MV-4-11 (cell line): ENCODE measurements around the gene PRDM16.
"Not testable (repeated sequence)": the region's sequence is repeated elsewhere in the genome, so short reads cannot be mapped to it uniquely, and the experiment has no call there.

Experiments
- DNase-seq: peaks from one replicate; lab custom pipeline; 2025; lab: John Stamatoyannopoulos, UW

The PRDM16 gene

DNA sequence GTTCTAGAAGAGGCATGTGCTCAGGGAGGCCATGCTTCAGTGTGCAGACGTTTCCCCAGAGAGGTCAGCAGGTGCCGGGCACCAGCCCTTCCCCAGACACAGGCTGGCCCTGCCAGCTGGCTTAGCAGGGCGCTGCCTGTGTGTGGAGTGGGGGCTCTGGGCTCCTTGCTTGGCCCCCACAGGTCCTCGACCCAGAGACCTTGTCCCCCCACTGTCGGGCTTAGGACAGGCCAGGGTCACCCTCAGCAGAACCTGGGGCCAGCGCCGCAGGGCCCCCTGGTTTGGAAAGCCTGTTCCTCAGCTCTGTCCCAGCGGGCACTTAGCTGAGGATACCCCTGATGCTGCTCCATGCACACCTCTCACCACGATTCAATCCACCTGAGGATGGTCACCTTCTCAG is 213.2 kb downstream of the PRDM16 start:
- DNase-seq = no peak

DNA sequence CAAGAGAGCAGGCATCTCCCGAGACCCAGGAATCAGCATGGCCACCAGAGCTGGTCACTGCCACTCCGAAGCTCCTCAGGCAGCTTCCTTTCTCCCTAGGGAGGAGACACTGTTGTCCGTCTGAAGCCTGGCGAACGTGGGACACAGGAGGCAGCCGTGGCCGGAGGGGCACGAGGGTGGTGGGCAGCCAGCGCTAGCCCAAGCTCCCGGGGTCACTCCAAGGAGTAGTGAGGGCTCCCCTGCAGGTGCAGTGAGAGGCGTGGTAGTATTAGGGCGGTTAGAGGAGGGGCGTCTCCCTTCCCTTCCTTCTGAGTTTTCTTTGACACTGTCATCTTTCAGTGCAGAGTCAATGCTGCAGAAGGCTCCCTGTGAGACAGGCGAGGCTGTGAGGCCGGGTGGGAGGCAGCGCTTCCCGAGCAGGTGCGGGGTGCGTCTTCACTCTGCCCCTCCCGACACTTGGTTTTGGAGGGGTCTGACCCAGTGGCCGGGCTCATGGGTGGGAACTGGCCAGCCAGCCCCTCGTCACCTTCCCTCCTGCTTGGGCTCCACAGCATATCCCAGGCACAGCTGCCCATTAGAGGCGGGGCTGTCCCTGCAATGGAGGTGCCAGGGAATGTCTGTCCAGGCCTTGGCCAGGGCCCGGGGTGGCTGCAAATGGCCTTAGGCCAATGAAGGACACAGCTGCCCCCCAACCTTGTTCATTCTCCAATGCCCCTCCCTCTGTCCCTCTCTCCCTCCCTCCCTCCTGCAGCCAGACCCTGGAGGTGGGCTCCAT is 213.8 kb downstream of the PRDM16 start:
- DNase-seq = no peak

DNA sequence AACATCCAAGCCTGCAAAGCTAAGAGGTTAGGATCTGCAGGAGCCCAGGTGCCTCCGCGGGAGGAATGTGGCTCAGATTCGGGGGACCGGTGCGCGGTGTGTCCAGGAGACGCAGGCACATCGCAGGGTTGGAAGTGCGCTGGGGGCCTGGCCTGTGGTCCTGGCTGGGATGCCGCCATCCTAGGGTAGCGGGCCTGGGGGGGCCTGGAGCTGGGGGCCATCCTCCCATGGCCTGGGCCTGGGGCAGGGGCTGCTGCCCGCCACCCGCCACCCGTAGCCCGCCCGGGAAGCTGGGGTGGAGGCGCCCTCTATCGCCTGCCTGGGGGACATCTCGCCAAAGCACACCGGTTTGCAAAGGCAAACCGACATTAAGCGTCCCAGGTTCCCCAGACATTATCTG is 214.8 kb downstream of the PRDM16 start:
- DNase-seq = no peak

DNA sequence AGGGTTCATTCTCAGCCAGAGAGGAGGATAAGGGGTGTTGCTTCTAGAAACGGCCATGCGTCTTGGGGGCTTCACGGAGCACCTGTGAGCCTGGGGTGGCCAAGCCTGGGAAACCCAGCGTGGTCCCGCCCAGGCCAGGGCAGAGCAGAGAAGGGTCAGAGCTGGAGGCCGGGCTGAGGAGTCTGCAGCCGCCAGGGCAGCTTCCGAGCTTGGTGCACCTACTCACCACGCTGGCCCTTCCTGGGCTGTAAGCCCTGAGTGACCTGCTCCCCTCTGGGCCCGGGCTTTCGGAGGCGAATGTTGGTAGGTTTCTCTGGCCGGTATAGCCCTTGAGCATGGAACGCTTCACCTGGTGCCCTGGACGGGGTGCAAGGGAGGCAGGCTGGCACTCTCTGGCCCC is 215.7 kb downstream of the PRDM16 start:
- DNase-seq = no peak

DNA sequence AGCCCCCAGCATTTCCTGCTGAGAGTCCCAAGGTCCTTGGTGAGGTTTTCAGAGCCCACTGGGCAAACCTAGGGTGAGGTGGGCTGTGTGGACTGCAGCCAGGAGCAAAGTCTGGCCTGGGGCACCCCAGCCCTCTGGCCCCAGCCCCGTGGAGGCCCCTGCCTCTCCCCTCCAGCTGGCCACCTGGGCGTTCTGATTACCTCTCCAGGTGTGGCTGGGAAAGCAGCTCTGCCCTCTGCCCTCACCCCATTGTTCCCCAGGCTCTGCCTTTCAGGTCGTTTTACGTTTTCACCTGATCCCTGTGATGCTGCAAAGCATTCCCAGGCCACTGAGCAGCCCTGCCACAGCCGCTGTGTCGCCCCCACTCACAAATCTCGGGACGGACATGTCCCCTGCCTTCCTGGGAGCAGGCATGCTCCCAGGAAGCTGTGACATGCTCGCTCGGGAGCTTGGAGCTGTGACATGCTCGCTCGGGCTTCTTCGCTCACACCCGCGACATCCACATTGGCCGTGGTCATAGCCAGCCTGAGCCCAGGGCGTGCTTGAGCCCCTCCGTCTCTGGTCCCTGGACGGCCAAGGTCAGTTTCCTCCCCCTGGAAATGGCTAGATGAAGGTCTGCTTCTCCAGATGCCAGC is 216.2 kb downstream of the PRDM16 start:
- DNase-seq = no peak

DNA sequence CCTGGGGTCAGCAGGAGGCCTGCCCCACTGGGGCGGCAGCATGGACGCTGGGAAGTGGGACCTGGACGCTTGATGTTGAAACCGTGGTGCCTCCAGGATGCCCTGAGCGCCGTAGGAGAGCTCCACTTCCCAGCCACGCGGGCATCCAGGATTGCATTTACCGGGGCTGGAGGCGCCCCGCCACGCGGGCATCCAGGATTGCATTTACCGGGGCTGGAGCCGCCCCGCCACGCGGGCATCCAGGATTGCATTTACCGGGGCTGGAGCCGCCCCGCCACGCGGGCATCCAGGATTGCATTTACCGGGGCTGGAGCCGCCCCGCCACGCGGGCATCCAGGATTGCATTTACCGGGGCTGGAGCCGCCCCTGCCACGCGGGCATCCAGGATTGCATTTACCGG is 218.1 kb downstream of the PRDM16 start:
- not testable (repeated sequence) for DNase-seq

DNA sequence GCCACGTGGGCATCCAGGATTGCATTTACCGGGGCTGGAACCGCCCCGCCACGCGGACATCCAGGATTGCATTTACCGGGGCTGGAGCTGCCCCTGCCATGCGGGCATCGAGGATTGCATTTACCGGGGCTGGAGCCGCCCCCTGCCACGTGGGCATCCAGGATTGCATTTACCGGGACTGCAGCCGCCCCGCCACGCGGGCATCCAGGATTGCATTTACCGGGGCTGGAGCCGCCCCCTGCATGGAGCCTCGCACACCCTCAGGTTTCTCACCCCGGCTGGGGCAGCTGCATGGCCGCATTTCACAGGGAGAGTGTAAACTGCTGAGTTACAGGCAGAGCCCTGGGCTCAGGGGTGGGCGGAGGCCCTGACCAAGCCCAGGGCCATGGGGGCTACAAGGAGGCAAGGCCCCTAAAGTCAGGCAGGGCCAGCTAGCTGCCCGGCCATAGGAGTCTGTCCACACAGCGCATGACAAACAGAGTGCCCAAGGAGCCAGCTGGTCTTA is 218.7 kb downstream of the PRDM16 start:
- no peak for DNase-seq

DNA sequence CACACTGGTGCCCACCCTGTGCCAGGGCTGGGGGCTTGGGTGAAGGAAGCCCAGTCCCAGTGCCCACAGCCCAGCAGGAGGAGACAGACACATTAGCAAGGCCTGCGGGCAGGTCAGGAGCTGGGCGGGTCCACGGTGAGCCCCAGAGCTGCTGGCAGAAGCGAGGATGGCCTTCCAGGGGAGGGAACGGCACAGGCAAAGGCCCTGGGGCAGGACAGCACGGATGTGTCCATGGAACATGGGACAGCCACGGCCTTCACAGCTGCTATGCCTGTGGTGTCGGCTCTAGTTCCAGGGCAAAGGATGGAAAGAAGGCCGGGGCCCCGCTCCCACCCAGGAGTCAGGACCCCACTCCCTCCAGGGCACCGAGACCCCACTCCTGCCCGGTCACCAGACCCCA is 220.5 kb downstream of the PRDM16 start:
- DNase-seq = no peak

DNA sequence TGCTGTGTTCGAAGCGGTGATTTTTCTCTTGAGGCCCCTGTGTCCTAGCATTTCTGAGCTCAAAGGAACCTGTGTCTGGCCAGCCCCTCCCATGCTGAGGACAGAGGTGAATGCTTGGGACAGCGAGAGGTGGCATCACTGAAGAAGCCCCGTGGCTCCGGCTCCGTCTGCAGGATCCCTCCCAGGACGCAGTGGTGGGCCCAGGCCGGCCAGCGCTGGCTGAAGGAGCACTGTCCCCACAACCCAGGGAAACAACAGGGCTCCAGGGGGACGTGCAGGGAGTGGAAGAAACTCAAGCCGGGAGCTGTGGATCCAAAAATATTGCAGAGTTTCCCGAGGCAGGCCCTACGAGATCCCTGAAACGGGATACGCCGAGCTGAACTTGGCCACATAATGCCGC is 221.4 kb downstream of the PRDM16 start:
- no peak for DNase-seq

DNA sequence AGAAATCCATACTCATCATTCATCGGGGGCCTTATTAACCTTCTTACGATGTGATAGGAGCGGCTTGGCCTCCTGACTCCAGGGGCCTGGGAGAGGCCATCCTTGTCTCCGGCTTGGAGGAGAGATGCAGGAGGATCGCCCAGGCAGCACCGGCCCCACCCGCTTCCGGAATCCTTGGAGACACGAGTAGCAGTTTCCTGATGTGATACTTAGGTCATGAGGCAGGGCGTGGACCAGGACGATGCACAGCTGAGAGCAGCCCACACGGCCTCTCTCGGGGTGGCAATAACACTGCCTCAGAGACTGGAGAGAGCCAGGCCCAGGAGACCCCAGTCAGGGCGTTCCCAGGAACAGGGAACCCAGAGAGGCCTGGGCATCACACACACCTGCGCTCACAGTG is 221.9 kb downstream of the PRDM16 start:
- DNase-seq = no peak

DNA sequence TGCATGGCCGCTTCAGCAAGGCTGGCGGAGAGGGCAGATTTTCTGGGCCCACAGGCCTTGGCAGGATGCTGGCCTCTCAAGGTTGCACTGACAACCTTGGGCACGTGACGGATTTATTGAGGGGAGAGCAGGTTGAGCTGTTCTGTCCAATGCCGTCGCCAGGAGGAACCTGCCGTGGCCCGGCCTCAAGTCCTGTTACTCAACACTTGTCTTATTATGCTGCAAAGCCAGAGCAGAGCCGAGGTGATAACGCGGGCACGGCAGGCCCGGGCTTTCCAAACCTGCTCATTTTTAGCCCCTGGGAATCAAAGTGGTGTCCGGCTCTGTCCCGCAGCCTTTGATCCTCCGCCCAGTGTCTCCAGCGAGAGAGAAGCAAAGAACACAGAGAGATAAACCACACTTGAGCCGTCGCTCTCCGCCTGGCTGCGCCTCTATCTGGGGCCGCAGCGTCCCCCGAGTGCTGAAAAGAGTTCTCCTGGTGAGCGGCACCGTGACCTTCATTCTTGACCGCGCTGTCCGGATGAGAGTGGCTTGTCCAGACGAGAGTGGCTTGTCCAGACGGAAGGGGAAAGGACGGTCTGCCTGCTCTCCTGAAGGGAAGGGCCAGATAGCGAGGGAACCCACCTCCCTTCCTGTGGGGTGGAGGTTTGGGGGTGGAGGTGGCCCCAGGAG is 223.2 kb downstream of the PRDM16 start:
- no peak for DNase-seq

DNA sequence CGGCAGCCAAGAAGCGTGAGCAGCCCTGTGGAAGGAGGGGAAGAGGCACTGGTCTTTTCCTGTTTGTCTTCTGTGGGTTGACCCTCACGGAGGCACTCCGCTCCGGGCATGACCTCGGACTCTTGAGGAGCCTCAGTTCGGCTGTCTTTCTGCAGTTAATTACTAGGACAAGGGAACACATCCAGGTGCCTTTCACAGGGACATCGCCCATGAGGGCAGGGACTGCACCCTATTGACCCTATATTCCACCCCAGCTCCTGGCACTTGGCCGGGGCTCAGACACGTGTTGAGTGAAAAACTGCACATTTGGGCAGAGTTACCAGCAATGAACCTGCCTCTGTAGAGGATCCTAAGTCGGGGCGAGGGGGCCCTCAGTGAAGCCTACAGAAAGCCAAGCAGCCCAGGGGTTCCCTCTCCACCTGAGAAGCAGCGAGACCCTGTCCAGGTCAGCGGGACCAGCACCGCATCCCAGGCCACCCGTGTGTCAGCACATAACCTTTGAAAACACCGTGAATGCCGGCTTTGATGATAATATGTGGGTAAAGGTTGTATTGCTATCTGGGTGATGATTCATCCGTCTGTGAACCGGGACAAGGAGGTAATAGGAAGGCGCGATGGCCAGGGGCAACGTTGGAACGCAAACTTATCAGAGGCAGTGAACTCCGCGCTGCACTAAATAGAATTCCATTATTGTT is 224.0 kb downstream of the PRDM16 start:
- DNase-seq = no peak

DNA sequence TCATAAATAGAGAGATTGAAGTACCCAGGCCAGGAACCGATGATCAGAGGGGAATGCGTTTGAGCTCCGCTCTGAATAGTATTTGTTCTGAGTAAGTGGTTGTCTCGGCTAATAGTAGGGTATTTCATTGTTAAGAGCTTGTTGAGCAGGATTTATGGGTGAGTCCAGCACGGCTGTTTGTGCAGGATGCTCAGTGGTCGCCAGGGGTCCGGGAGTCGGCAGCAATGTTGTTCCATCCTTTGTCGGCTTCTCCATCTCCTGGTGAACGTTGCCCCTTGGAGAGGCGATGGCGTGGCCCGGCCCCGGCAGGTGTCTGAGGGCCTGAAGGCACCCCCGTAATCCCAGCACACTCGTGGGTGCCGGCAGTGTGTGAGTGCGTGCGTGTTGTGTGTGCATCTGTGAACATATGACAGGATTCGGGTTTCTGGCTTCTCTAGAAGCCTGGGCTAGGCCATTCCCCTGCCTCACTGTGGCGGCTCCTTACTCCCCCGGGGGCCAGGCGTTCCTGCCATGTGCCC is 224.6 kb downstream of the PRDM16 start:
- no peak for DNase-seq

DNA sequence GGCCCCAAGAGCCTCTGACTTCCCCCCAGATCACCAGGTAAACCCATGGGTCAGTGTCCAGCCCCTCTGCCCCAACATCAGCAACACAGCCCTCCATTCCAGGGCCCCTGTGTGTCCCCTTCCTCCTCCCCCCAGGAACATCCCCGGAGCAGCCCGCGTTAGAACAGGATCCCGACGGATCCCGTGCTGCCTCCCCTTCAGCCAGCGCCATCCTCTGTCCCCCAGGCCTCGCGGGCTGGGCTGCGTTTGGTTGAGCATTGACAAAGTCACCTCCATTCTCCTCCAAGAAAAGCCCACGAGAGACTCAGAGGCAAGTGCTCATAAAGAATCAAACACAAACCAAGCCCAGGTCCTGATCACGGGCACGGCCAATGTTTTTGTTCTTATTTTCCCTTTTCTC is 225.4 kb downstream of the PRDM16 start:
- DNase-seq = no peak

DNA sequence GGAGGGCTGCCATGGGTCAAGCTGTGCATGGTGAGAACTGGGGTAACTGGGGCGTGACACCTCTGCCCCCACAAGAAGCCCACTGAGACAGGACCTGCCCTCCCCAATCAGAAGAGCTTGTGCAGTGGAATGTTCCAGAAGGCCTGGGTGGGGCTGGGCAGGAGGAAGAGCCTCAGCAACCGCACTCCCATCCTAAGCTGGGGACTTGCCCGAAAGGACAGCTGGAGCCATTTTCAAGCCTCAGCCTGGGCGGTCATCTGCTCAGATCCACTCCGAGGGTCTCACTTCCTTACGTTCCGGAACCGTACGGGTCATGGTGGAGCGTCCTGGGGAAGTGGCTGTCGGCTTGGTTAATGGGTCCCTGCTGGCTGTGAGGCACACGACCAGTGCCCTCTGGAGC is 226.8 kb downstream of the PRDM16 start:
- DNase-seq = no peak

DNA sequence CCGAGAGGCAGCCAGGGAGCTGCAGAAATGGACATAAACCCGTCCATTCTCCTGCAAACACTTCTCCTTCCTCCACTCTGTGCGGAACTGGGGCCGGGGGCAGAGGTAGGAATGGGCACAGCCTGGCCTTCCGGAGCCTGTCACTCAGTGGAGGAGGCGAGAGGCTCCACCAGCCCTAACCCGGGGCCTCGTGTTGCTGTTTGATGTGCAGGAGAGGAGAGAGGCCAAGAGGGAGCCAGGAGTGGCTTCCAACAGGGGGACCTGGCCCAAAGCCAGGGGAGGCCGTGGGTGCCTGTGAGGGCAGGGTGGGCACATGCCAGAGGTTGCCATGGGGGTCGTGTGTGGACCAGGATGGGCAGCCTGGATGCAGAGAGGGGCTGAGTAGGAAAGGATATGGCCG is 227.3 kb downstream of the PRDM16 start:
- no peak for DNase-seq

DNA sequence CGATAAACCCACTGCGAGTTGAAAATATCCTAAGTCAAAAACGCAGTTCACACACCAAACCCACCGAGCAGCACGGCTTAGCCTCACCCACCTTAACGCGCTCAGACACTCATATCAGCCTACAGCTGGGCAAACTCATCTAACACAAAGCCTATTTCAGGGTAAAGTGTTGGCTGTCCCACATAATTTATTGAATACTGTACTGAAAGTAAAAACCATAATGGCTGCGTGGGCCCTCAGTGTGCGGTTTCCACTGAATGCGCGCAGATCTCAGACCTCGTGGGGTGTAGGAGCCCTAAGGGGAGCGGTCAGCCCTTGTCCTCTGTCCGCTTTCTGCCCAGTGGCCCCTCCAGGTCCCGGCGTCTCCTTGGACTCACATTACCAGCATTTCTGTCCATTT is 227.8 kb downstream of the PRDM16 start:
- DNase-seq = no peak

DNA sequence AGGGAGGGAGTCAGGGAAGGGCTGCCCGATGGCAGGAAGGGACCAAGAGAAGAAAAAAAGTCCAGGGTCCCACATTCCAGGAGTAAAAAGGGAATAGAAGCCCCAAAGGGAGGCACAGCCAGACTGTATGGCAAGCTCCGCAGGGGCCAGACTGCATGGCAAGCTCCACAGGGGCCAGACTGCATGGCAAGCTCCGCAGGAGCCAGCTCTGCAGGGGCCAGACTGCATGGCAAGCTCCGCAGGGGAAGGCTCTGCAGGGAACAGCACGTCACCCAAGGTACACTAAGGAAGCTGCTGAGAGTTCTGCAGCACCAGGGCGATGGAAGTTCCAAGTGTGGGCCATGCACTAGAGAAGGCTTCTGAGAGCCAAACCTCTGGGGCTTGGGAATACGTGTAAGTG is 228.8 kb downstream of the PRDM16 start:
- no peak for DNase-seq

DNA sequence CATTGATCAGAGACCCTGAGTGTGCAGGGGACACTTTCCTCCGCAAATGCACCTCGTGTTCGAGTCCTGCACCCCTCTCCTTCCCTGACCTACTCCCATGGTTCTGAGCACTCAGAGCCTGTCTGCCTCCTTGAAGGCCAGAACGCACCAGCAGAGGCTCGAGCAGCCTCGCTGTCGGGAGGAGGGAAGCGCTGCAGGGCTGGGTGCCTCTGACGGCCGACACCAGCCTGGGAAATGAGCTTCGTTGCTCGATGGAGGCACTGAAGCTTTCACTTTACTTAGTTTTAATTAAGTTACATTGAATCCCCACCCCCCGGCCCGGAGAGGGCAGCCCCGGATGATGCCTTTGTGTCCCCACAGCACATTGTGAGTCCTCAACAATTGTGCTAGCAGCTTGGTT is 229.2 kb downstream of the PRDM16 start:
- no peak for DNase-seq

DNA sequence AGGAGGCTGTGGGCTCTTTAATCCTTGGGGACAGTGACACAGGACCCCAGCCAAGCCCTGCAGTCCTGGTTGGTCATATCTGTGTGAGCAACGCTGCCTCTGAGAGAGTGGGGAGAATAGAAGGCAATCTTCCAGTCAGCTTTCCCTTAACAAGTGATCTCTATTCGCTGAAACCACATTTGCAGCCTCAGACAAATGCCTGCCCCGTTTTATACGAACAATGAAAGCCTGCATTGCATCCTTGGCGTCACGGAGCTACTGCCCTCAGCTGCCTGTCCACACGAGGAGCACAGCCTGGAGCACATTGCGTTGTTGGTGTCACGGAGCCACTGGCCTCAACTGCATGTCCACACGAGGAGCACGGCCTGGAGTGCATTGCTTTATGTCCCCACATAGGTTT is 235.2 kb downstream of the PRDM16 start:
- no peak for DNase-seq

DNA sequence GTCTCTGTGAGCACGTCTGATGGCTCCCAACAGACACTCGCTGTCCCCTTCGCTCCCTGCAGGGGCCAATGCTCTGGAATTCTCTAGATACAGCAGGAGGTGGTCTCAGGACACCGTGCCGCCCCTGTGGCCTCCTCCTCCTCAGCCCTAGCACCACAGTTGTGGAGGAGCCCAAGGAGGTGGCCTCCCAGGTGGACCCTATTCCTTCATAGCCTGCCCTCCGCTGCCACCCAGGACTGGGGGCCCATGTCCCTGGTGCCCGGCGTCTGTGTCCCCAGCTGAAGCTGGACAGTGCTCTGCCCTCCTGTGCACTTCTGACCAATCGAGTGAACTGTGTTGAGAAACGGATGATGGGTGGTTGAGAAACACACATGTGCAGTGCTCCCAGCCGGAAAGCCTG is 235.7 kb downstream of the PRDM16 start:
- no peak for DNase-seq

DNA sequence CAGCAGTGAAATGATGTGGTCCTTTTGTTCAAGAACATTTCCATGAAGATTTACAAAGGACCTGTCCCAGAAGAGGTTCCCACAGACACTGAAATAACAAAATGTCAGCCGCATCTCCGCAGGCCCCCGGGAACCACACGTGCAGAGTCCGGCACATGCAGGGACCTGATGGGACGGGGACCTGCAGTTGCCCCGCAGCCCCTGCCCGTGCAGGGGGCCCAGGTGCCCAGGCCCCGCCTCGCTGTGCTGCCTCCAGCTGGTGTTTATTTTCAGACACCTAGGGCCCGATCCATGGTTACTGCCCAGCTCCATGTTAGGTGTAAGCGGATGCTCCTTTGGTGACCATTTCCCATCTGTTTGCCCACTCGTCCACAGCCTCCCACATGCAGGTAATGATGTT is 236.2 kb downstream of the PRDM16 start:
- no peak for DNase-seq
